Keratinocyte (primary cell): ENCODE measurements around the gene ERC1. TPM values are rescaled to one million over a fixed set of nuclear protein-coding genes. Genes with fewer than 3 reads are reported as not detected.

Source experiments
- DNase-seq: peaks from one replicate; pipeline ENCODE4 v3.0.0-alpha.2; 2011; ENCODE audit warnings: low read depth, missing footprints, low spot score
- FAIRE-seq: peaks from 2 replicates; lab custom pipeline; 2011; peaks lifted over from hg19 to GRCh38; lab: Jason Lieb, UNC
- H2AFZ ChIP-seq: 2 replicates; pipeline ENCODE4 v1.6.0; 2012; ENCODE audit warnings: low read length, control low read depth, inconsistent platforms; ENCODE audit not compliant: control insufficient read depth
- H3K27ac ChIP-seq: 2 replicates; pipeline ENCODE4 v1.5.1; 2011; ENCODE audit warnings: low read length; ENCODE audit not compliant: control insufficient read depth, insufficient read depth
- H3K27me3 ChIP-seq: 3 replicates; pipeline ENCODE4 v1.6.0; 2011; ENCODE audit warnings: low read length; ENCODE audit not compliant: control insufficient read depth, insufficient read depth; ENCODE audit errors: extremely low read depth
- H3K36me3 ChIP-seq, 2 experiments: 2 replicates in 1 of 2; 3 replicates in 1 of 2; pipeline ENCODE4 v1.5.1; 2011; ENCODE audit warnings: low read length in 2 of 2, mild to moderate bottlenecking in 1 of 2; ENCODE audit not compliant: control insufficient read depth in 2 of 2, insufficient read depth in 2 of 2; ENCODE audit errors: extremely low read depth in 1 of 2
- H3K4me1 ChIP-seq: 3 replicates; pipeline ENCODE4 v1.5.1; 2011; ENCODE audit warnings: low read length; ENCODE audit not compliant: control insufficient read depth, insufficient read depth; ENCODE audit errors: extremely low read depth
- H3K4me2 ChIP-seq: 3 replicates; pipeline ENCODE4 v1.6.0; 2011; ENCODE audit warnings: low read depth, low read length; ENCODE audit not compliant: control insufficient read depth, insufficient read depth; ENCODE audit errors: extremely low read depth
- H3K4me3 ChIP-seq, 3 experiments: fragments of 200-600 bp in 1 of 3; sonication (generic) in 1 of 3; 2 replicates in 2 of 3; 3 replicates in 1 of 3; pipeline ENCODE4 v1.5.1; 2011 to 2016; ENCODE audit warnings: low read length in 3 of 3, mild to moderate bottlenecking in 3 of 3, control low read depth in 2 of 3, inconsistent platforms in 1 of 3, low read depth in 1 of 3, mixed read lengths in 1 of 3, mixed run types in 1 of 3, moderate library complexity in 1 of 3; ENCODE audit not compliant: control insufficient read depth in 2 of 3, insufficient read depth in 2 of 3; ENCODE audit errors: extremely low read depth in 1 of 3
- H3K79me2 ChIP-seq: 2 replicates; pipeline ENCODE4 v1.6.0; 2012; ENCODE audit warnings: low read length; ENCODE audit not compliant: control insufficient read depth, insufficient read depth
- H3K9ac ChIP-seq: 3 replicates; pipeline ENCODE4 v1.6.0; 2011; ENCODE audit warnings: low read length; ENCODE audit not compliant: control insufficient read depth, insufficient read depth; ENCODE audit errors: extremely low read depth
- H3K9me1 ChIP-seq: 3 replicates; pipeline ENCODE4 v1.6.0; 2011; ENCODE audit warnings: low read length; ENCODE audit not compliant: control insufficient read depth, insufficient read depth; ENCODE audit errors: extremely low read depth
- H3K9me3 ChIP-seq: 2 replicates; pipeline ENCODE4 v1.5.1; 2012; ENCODE audit warnings: low read depth, low read length; ENCODE audit not compliant: control insufficient read depth
- H4K20me1 ChIP-seq: 3 replicates; pipeline ENCODE4 v1.6.0; 2011; ENCODE audit warnings: low read length; ENCODE audit not compliant: control insufficient read depth, insufficient read depth; ENCODE audit errors: extremely low read depth
- CTCF ChIP-seq, 3 experiments: IDR thresholded peaks in 1 of 3; conservative IDR thresholded peaks in 1 of 3; optimal IDR thresholded peaks in 1 of 3; 2 replicates in 2 of 3; 3 replicates in 1 of 3; pipeline versions ENCODE3 to v1.5.1; 2011; ENCODE audit warnings: low read length in 3 of 3, mild to moderate bottlenecking in 3 of 3, moderate library complexity in 2 of 3, control low read depth in 1 of 3, inconsistent platforms in 1 of 3; ENCODE audit not compliant: insufficient read depth in 2 of 3; ENCODE audit errors: extremely low read depth in 1 of 3
- EZH2 ChIP-seq: IDR thresholded peaks from one replicate; pipeline ENCODE4 v1.6.1; 2012; ENCODE audit warnings: inconsistent platforms, mild to moderate bottlenecking, low read length, moderate library complexity
- dilution Hi-C: fragments of 300-500 bp; cut with MboI; formaldehyde crosslinking; loops from one replicate; pipeline ENCODE4 v1.7.0; 2020; ENCODE audit warnings: low sequenced_read_pairs; ENCODE audit not compliant: extremely low pct_ligation_motif_present
- polyA plus RNA-seq, 5 experiments: library from polyadenylated mRNA; depleted of rRNA in 3 of 5; stranded (reverse) in 3 of 5; stranded (forward) in 1 of 5; unstranded in 1 of 5; fragments of >200 nt; gene quantifications; 1 replicate in 1 of 5; 2 replicates in 3 of 5; 3 replicates in 1 of 5; pipeline versions ENCODE4 v1.2.1 to v1.2.3, GENCODE V29; 2011 to 2012; ENCODE audit warnings: missing spikeins in 2 of 5, low read depth in 1 of 5, low replicate concordance in 1 of 5

Gene ERC1
- polyA plus RNA-seq, 1 donor (not counting 4 experiments of a cell fraction or from before 2014, with no cell fraction given), result 16.1 TPM

GRCh38 chr12:1436981-1437380, 446.0 kb downstream of the ERC1 start:
- H3K9ac ChIP-seq, result no peak overlapping the region
- dilution Hi-C loops, result no loop called here
- H2AFZ ChIP-seq, result no peak overlapping the region
- DNase-seq (no peak), FAIRE-seq (no peak)
- H3K9me3 ChIP-seq, result no peaks in the 10 kb centered on the region
- H3K4me1 ChIP-seq, result peaks cover 5% of the 10 kb centered on the region
- no peak overlapping the region for H3K4me2 ChIP-seq
- no peaks in the 10 kb centered on the region for H3K36me3 ChIP-seq
- no peaks in the 10 kb centered on the region for H4K20me1 ChIP-seq
- H3K9me1 ChIP-seq, result peaks cover 2% of the 10 kb centered on the region
- no peak for TF ChIP-seq CTCF (optimal IDR thresholded peaks at IDR 0.05 in 1 of 3, IDR thresholded peaks at IDR 0.05 in 1 of 3, conservative IDR thresholded peaks at IDR 0.05 in 1 of 3; ENCODE audit: extremely low read depth in 1 of 3, insufficient read depth in 2 of 3, low read length in 3 of 3)
- no peak for TF ChIP-seq EZH2
- H3K4me3 ChIP-seq, result no peak overlapping the region
- H3K27me3 ChIP-seq, result no peaks in the 10 kb centered on the region
- H3K27ac ChIP-seq, result no peak overlapping the region
- H3K79me2 ChIP-seq, result no peaks in the 10 kb centered on the region

GRCh38 chr12:1439201-1439600, 448.2 kb downstream of the ERC1 start:
- Histone ChIP-seq H3K9me3 (no peaks in the 10 kb centered on the region), H3K9ac (no peak overlapping the region), H3K4me3 (no peak overlapping the region), H3K9me1 (no peaks in the 10 kb centered on the region), H3K27ac (no peak overlapping the region), H3K79me2 (no peaks in the 10 kb centered on the region), H2AFZ (no peak overlapping the region), H3K27me3 (no peaks in the 10 kb centered on the region), H3K36me3 (no peaks in the 10 kb centered on the region), H4K20me1 (no peaks in the 10 kb centered on the region), H3K4me1 (no peaks in the 10 kb centered on the region), H3K4me2 (no peak overlapping the region)
- TF ChIP-seq CTCF (optimal IDR thresholded peaks at IDR 0.05 in 1 of 3, IDR thresholded peaks at IDR 0.05 in 1 of 3, conservative IDR thresholded peaks at IDR 0.05 in 1 of 3; ENCODE audit: extremely low read depth in 1 of 3, insufficient read depth in 2 of 3, low read length in 3 of 3) (no peak), EZH2 (no peak)
- DNase-seq (no peak), FAIRE-seq (no peak)
- dilution Hi-C loops, result no loop called here
